HepG2 (cell line): Measurements from ENCODE around the gene ZC3H8. TPM values are rescaled to one million over a fixed set of nuclear protein-coding genes. Genes with fewer than 3 reads are reported as not detected.

ENCODE experiments used
- ATAC-seq: fragments of 200-7000 bp; cut with Tn5 transposase; 3 replicates; pipeline ENCODE4 v1.9.1; 2020; ENCODE audit warnings: mild to moderate bottlenecking, moderate library complexity
- BruUV-seq: library from RNA; stranded (reverse); fragments of 400-500 nt; replicated peaks from 2 replicates; lab custom pipeline; 2021; lab: Mats Ljungman, UMichigan
- CTCF ChIA-PET: fragments of 300-600 bp; formaldehyde crosslinking; extraction: SDS; loops from one replicate; lab custom pipeline; 2021; ENCODE audit warnings: low total read pairs, inconsistent platforms, low intra/inter-chr PET ratio; lab: Yijun Ruan, JAX
- POLR2A ChIA-PET: fragments of 350-600 bp; sonication (Branson Sonifier 250); formaldehyde crosslinking; loops from one replicate; lab custom pipeline; 2020; ENCODE audit warnings: antibody characterized with exemption, inconsistent platforms; lab: Yijun Ruan, JAX
- DNase-seq: peaks from one replicate; pipeline ENCODE4 v3.0.0-alpha.2; 2015; ENCODE audit warnings: low spot score
- FAIRE-seq: peaks from 3 replicates; lab custom pipeline; 2011; peaks lifted over from hg19 to GRCh38; lab: Jason Lieb, UNC
- H2AFZ ChIP-seq: one replicate; pipeline ENCODE4 v1.6.1; 2011; ENCODE audit warnings: low read length, inconsistent platforms
- H3K27ac ChIP-seq: fragments of 300-600 bp; 3 replicates; pipeline ENCODE4 v1.8.0; 2011; ENCODE audit warnings: mixed run types, mild to moderate bottlenecking, mixed read lengths, low read length, inconsistent platforms; ENCODE audit not compliant: insufficient read depth; ENCODE audit errors: extremely low read length
- H3K27me3 ChIP-seq, 2 experiments: fragments of 200-600 bp in 1 of 2; 2 replicates in 1 of 2; 3 replicates in 1 of 2; pipeline versions ENCODE4 v1.6.0 to v1.8.0; 2011; ENCODE audit warnings: low read length in 2 of 2, mild to moderate bottlenecking in 2 of 2, moderate library complexity in 2 of 2, inconsistent platforms in 1 of 2; ENCODE audit not compliant: insufficient read depth in 2 of 2, control insufficient read depth in 1 of 2
- H3K36me3 ChIP-seq, 2 experiments: fragments of 200-600 bp in 1 of 2; replicated peaks in 1 of 2; 2 replicates in 1 of 2; 3 replicates in 1 of 2; pipeline versions ENCODE4 v1.5.1 to v1.8.0; 2011; ENCODE audit warnings: low read length in 2 of 2, inconsistent platforms in 1 of 2; ENCODE audit not compliant: insufficient read depth in 2 of 2, control insufficient read depth in 1 of 2
- H3K4me1 ChIP-seq: 2 replicates; pipeline ENCODE4 v1.5.1; 2012; ENCODE audit warnings: low read length, inconsistent platforms; ENCODE audit not compliant: insufficient read depth
- H3K4me2 ChIP-seq: 2 replicates; pipeline ENCODE4 v1.6.0; 2011; ENCODE audit warnings: low read depth, low read length, inconsistent platforms
- H3K4me3 ChIP-seq, 3 experiments: fragments of 200-600 bp in 1 of 3; sonication (generic), shearing (Covaris generic) in 1 of 3; replicated peaks in 1 of 3; 2 replicates each; pipeline ENCODE4 v1.5.1; 2011 to 2016; ENCODE audit warnings: low read length in 3 of 3, inconsistent platforms in 2 of 3, low read depth in 2 of 3, mild to moderate bottlenecking in 2 of 3, control low read depth in 1 of 3, mixed read lengths in 1 of 3; ENCODE audit not compliant: insufficient read depth in 1 of 3
- H3K79me2 ChIP-seq: one replicate; pipeline ENCODE4 v1.6.1; 2011; ENCODE audit warnings: low read length, inconsistent platforms; ENCODE audit not compliant: insufficient read depth
- H3K9ac ChIP-seq: 2 replicates; pipeline ENCODE4 v1.6.0; 2011; ENCODE audit warnings: mild to moderate bottlenecking, low read depth, low read length, inconsistent platforms; ENCODE audit not compliant: insufficient read depth
- H3K9me3 ChIP-seq: 2 replicates; pipeline ENCODE4 v1.5.1; 2012; ENCODE audit warnings: mild to moderate bottlenecking, low read length
- H4K20me1 ChIP-seq: 2 replicates; pipeline ENCODE4 v1.6.0; 2011; ENCODE audit warnings: inconsistent platforms, mild to moderate bottlenecking, low read length, moderate library complexity; ENCODE audit not compliant: insufficient read depth
- HCFC1 ChIP-seq: fragments of 150-350 bp; IDR thresholded peaks from 2 replicates; pipeline ENCODE4 v1.6.1; 2014; ENCODE audit warnings: low read depth, low read length
- KDM3A ChIP-seq: IDR thresholded peaks from 2 replicates; pipeline ENCODE4 v1.6.1; 2018; ENCODE audit warnings: low read depth, missing compliant biosample characterization
- MYNN ChIP-seq: sonication (generic); formaldehyde crosslinking; IDR thresholded peaks from 2 replicates; pipeline ENCODE4 v1.4.0; 2020; ENCODE audit warnings: mild to moderate bottlenecking, low read depth, missing genetic modification reagents
- NCOA5 ChIP-seq: sonication (generic); formaldehyde crosslinking; IDR thresholded peaks from 2 replicates; pipeline ENCODE4 v1.4.0; 2020; ENCODE audit warnings: missing genetic modification reagents
- NFIB ChIP-seq: sonication (generic); formaldehyde crosslinking; IDR thresholded peaks from 2 replicates; pipeline ENCODE4 v1.9.0; 2021; ENCODE audit warnings: missing genetic modification reagents, mild to moderate bottlenecking, borderline replicate concordance
- SOX5 ChIP-seq: IDR thresholded peaks from 2 replicates; pipeline ENCODE4 v1.6.1; 2016; ENCODE audit warnings: borderline replicate concordance
- TERF1 ChIP-seq: sonication (generic); formaldehyde crosslinking; IDR thresholded peaks from 2 replicates; pipeline ENCODE4 v1.8.0; 2022; ENCODE audit warnings: mild to moderate bottlenecking, missing genetic modification reagents, moderate library complexity
- ZBTB39 ChIP-seq: sonication (generic); formaldehyde crosslinking; IDR thresholded peaks from 2 replicates; pipeline ENCODE4 v1.5.0; 2020; ENCODE audit warnings: missing genetic modification reagents
- ZNF160 ChIP-seq: sonication (generic); formaldehyde crosslinking; IDR thresholded peaks from 2 replicates; pipeline ENCODE4 v1.8.0; 2022; ENCODE audit warnings: mild to moderate bottlenecking, inconsistent platforms, missing genetic modification reagents
- ZNF567 ChIP-seq: sonication (generic); formaldehyde crosslinking; IDR thresholded peaks from 2 replicates; pipeline ENCODE4 v1.8.1; 2023; ENCODE audit warnings: mild to moderate bottlenecking, missing genetic modification reagents, borderline replicate concordance
- ZNF652 ChIP-seq: IDR thresholded peaks from 2 replicates; pipeline ENCODE4 v1.6.1; 2016; ENCODE audit warnings: low read depth, borderline replicate concordance
- in situ Hi-C: cut with HindIII; loops from 2 replicates; pipeline ENCODE4 v1.10.0; 2017; ENCODE audit warnings: low pct_unique_long_range_greater_than_20kb; ENCODE audit not compliant: extremely low pct_ligation_motif_present
- intact Hi-C: fragments of 100-400 bp; cut with micrococcal nuclease; formaldehyde crosslinking; loops from one replicate; pipeline ENCODE4 v1.10.0; 2022; ENCODE audit not compliant: unreplicated experiment
- polyA plus RNA-seq, 8 experiments: library from polyadenylated mRNA; depleted of rRNA in 3 of 8; stranded (reverse) in 7 of 8; unstranded in 1 of 8; fragments of >200 nt; fragmentation: Illumina TruSeq in 4 of 8; extraction: Trizol in 4 of 8; gene quantifications; 2 replicates each; pipeline versions ENCODE4 v1.2.1 to v1.2.3, GENCODE V29; 2011 to 2016; ENCODE audit warnings: low read depth in 4 of 8, missing spikeins in 1 of 8, mixed read lengths in 1 of 8; ENCODE audit not compliant: insufficient read depth in 1 of 8
- total RNA-seq, 5 experiments: library from RNA; depleted of rRNA; stranded (reverse); fragments of >200 nt; fragmentation: Illumina TruSeq; extraction: Trizol; gene quantifications; 2 replicates each; pipeline ENCODE4 v1.2.3, GENCODE V29; 2016; ENCODE audit warnings: low read depth in 1 of 5
- TF ChIP-seq, protein P1 (sequence below), 2 experiments: sonication (generic) in 1 of 2; formaldehyde crosslinking in 1 of 2; IDR thresholded peaks; 2 replicates each; pipeline versions ENCODE4 v1.4.0 to v1.6.1; 2018 to 2020; ENCODE audit warnings: missing genetic modification reagents in 2 of 2, borderline replicate concordance in 1 of 2, low read depth in 1 of 2, mild to moderate bottlenecking in 1 of 2, missing biosample characterization in 1 of 2
- TF ChIP-seq, protein P2 (sequence below): sonication (generic); formaldehyde crosslinking; IDR thresholded peaks from 2 replicates; pipeline ENCODE4 v1.5.1; 2020; ENCODE audit warnings: mild to moderate bottlenecking, missing genetic modification reagents, borderline replicate concordance

Gene ZC3H8
- total and polyA plus RNA-seq, 2 of the 13 experiments (the other 11 are each of a cell fraction or from before 2014, with no cell fraction given) = 4.5 to 17.0 TPM

DNA sequence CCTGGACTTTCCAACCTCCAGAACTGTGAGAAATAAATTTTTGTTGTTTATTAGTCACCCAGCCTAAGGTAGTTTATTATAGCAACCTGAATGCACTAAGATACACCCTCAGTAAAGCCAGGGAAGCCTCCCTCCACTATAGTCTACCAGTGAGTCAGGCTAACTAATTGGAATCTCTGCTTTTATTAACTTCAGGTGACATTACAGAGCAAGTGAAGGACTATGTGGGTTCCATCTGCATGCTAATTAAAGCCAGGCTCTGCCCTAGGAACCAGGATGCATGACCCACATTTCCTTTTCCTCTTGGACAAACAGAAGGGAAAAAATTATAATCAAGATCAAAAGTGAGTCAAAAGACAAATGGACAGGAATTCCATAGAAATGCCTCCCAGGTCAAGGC is 56.1 kb downstream of the ZC3H8 start:
- CTCF ChIA-PET = no interaction called here
- H3K4me1 ChIP-seq = peaks cover 15% of the 10 kb centered on the region; the same call in 1 of the 2 replicates
- ATAC-seq (no peak), DNase-seq (no peak), FAIRE-seq (no peak)
- in situ Hi-C loops = no loop called here
- no peaks in the 10 kb centered on the region for H4K20me1 ChIP-seq
- H3K9ac ChIP-seq = no peak overlapping the region
- no peak overlapping the region for H2AFZ ChIP-seq
- H3K27ac ChIP-seq = no peak overlapping the region
- BruUV-seq = no TSS peak
- POLR2A ChIA-PET = no interaction called here
- no peaks in the 10 kb centered on the region; a peak in 1 of 5 replicates for H3K27me3 ChIP-seq
- TF ChIP-seq MYNN (CRISPR knock-in tag) = no peak
- TF ChIP-seq NCOA5 = no peak
- TF ChIP-seq ZNF567 = no peak
- TF ChIP-seq ZNF652 (CRISPR knock-in tag) = no peak
- TF ChIP-seq SOX5 (CRISPR knock-in tag) = no peak
- TF ChIP-seq TERF1 (CRISPR knock-in tag) = no peak
- TF ChIP-seq NFIB (CRISPR knock-in tag) = no peak
- no peak for TF ChIP-seq KDM3A (CRISPR knock-in tag)
- no peak for TF ChIP-seq HCFC1
- TF ChIP-seq, protein P1, sequence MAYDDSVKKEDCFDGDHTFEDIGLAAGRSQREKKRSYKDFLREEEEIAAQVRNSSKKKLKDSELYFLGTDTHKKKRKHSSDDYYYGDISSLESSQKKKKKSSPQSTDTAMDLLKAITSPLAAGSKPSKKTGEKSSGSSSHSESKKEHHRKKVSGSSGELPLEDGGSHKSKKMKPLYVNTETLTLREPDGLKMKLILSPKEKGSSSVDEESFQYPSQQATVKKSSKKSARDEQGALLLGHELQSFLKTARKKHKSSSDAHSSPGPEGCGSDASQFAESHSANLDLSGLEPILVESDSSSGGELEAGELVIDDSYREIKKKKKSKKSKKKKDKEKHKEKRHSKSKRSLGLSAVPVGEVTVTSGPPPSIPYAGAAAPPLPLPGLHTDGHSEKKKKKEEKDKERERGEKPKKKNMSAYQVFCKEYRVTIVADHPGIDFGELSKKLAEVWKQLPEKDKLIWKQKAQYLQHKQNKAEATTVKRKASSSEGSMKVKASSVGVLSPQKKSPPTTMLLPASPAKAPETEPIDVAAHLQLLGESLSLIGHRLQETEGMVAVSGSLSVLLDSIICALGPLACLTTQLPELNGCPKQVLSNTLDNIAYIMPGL (CRISPR knock-in tag; IDR thresholded peaks at IDR 0.05; ENCODE audit: borderline replicate concordance in 1 of 2, low read depth in 1 of 2) = no peak
- TF ChIP-seq ZBTB39 = no peak
- TF ChIP-seq, protein P2, sequence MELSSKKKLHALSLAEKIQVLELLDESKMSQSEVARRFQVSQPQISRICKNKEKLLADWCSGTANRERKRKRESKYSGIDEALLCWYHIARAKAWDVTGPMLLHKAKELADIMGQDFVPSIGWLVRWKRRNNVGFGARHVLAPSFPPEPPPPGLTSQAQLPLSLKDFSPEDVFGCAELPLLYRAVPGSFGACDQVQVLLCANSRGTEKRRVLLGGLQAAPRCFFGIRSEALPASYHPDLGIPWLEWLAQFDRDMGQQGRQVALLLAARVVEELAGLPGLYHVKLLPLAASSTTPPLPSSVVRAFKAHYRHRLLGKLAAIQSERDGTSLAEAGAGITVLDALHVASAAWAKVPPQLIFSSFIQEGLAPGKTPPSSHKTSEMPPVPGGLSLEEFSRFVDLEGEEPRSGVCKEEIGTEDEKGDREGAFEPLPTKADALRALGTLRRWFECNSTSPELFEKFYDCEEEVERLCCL (CRISPR knock-in tag) = no peak
- TF ChIP-seq ZNF160 (CRISPR knock-in tag) = no peak
- H3K9me3 ChIP-seq = peaks cover 12% of the 10 kb centered on the region
- intact Hi-C loops = no loop called here
- no peaks in the 10 kb centered on the region for H3K36me3 ChIP-seq
- H3K79me2 ChIP-seq = no peaks in the 10 kb centered on the region
- H3K4me2 ChIP-seq = no peak overlapping the region
- H3K4me3 ChIP-seq = no peak overlapping the region
